Measurements from ENCODE around the gene FKRP. TPM values are rescaled to one million over a fixed set of nuclear protein-coding genes. Genes with fewer than 3 reads are reported as not detected.
"Not testable (repeated sequence)": the region's sequence is repeated elsewhere in the genome, so short reads cannot be mapped to it uniquely, and the experiment has no call there.

FKRP gene
- polyA plus RNA-seq, 4 donors = 18.0 to 22.3 (median 21.5) TPM

DNA sequence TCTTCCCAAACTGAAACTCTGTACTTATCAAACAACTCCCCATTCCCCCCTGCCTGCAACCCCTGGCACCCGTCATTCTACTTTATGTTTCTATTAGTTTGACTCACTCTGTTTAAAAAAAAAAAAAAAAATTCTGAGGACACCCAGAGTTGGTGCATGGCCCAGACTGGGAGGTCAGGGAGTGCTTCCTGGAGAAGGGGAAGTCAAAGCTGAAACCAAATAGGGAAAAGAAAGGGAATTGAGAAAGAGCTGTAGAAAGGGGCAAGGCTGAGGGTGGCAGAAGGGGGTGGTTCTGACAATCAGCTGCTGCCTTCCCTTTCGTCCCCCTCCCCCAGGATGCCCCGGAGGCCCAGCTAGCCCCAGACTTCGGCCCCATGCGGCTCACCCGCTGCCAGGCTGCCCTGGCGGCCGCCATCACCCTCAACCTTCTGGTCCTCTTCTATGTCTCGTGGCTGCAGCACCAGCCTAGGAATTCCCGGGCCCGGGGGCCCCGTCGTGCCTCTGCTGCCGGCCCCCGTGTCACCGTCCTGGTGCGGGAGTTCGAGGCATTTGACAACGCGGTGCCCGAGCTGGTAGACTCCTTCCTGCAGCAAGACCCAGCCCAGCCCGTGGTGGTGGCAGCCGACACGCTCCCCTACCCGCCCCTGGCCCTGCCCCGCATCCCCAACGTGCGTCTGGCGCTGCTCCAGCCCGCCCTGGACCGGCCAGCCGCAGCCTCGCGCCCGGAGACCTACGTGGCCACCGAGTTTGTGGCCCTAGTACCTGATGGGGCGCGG is 9.4 kb downstream of the FKRP start:
- no peak for DNase-seq (ENCODE audit: low read depth in 4 of 4, low spot score in 3 of 4)

GRCh38 chr19:46755853-46756543 is 10.1 kb downstream of the FKRP start:
- no peak for DNase-seq (ENCODE audit: low read depth in 4 of 4, low spot score in 3 of 4)

DNA sequence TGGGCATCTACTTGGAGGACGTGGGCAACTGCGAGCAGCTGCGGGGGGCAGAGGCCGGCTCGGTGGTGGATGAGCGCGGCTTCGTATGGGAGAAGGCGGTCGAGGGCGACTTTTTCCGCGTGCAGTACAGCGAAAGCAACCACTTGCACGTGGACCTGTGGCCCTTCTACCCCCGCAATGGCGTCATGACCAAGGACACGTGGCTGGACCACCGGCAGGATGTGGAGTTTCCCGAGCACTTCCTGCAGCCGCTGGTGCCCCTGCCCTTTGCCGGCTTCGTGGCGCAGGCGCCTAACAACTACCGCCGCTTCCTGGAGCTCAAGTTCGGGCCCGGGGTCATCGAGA is 10.7 kb downstream of the FKRP start:
- DNase-seq (ENCODE audit: low read depth in 4 of 4, low spot score in 3 of 4) = no peak

DNA sequence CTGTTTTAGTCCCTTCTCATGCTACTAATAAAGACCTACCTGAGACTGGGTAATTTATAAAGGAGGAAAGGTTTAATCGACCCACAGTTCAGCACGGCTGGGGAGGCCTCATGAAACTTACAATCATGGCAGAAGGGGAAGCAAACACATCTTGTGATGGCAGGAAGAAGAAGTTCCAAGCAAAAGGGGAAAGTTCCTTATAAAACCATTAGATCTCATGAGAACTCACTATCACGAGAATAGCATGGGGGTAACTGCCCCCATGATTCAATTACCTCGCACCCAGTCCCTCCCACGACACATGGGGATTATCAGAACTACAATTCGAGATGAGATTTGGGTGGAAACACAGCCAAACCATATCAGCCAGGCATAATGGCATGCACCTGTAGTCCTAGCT is 13.3 kb downstream of the FKRP start:
- no peak for DNase-seq (ENCODE audit: low read depth in 4 of 4, low spot score in 3 of 4)

DNA sequence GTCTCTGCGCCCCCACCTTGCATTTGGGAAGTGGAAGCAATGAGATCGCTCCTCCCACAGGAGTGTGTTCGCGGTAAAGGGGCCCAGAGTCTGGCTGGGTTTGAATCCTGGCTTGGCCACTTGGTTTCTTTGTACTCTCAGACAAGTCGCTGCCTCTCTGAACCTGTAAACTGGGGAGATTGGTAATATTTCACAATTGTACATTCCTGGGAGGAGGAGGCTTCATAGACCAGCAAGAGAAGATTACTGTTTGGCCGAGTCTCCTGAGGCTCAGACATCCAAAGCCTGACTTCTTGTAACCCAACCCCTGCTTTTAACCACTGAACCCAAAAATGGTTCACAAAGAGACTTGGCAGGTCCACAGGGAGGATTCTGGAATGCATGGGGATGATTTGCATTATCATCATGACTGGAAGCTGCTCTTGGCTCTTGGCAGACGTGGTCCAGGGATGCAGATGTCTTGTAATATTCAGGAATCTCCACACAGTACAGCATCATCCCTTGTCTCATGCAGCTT is 14.0 kb downstream of the FKRP start:
- no peak for DNase-seq (ENCODE audit: low read depth in 4 of 4, low spot score in 3 of 4)

DNA sequence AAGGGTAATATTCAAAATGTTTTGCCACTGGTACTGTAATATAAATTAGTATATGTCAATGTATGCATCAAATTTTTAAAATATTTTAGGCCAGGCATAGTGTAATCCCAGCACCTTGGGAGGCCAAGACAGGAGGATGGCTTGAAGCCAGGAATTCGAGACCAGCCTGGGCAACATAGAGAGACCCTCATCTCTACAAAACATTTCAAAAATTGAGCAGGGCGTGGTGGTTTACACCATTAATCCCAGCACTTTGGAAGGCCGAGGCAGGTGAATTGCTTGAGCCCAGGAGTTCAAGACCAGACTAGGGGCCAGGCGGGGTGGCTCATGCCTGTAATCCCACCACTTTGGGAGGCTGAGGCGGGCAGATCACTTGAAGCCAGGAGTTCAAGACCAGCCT is 14.5 kb downstream of the FKRP start:
- DNase-seq (ENCODE audit: low read depth in 4 of 4, low spot score in 3 of 4) = no peak

GRCh38 chr19:46760897-46761296 is 15.0 kb downstream of the FKRP start:
- DNase-seq (ENCODE audit: low read depth in 4 of 4, low spot score in 3 of 4) = not testable (repeated sequence)

DNA sequence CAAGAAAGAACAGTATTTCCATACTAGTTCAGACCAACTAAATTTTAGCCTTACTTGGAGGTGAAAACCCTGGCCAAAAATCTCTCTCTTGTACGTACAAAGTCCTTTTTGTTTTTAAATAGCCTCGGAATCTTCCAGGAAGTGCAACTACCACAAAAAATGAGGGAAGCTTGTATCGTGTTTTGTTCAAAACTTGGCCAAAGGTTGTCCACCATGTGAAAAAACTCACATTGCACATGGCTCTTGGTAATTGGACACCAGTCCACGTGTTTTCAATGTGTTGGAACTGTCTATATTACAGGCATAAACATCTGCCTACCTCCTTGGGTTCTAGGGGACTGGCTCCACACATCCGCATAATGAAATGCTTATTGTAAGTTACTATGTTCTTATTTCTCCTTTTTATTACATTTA is 15.6 kb downstream of the FKRP start:
- no peak for DNase-seq (ENCODE audit: low read depth in 4 of 4, low spot score in 3 of 4)

DNA sequence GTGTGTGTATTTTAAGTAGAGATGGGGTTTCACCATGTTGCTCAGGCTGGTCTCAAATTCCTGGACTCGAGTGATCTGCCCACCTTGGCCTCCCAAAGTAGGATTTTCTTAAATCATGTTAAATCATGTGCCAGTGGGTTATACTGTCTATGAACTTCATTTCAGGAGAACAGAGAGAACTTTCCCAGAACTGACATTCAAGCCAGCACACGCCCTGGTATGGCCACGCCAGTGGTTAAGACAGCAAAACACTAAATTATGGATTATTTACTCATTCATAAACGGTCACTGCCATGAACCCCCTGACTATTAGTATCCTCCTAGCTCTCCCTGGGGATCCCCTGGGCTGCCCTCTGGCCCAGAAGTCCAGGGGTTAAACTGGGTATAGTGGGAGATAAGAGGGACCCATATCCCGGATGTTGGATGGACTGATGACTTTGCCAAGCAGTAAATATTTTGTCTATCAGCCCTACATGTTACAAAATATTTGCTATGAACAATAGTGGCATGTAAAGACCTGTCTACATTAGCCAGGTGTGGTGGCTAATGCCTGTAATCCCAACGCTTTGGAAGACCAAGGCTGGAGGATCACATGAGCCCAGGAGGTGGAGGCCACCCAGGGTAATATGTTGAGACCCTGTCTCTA is 16.5 kb downstream of the FKRP start:
- DNase-seq (ENCODE audit: low read depth in 4 of 4, low spot score in 3 of 4) = no peak

- no peak for DNase-seq (ENCODE audit: low read depth in 4 of 4, low spot score in 3 of 4)
Measured at GRCh38 chr19:46764817-46765291, 19.0 kb downstream of the FKRP start.

DNA sequence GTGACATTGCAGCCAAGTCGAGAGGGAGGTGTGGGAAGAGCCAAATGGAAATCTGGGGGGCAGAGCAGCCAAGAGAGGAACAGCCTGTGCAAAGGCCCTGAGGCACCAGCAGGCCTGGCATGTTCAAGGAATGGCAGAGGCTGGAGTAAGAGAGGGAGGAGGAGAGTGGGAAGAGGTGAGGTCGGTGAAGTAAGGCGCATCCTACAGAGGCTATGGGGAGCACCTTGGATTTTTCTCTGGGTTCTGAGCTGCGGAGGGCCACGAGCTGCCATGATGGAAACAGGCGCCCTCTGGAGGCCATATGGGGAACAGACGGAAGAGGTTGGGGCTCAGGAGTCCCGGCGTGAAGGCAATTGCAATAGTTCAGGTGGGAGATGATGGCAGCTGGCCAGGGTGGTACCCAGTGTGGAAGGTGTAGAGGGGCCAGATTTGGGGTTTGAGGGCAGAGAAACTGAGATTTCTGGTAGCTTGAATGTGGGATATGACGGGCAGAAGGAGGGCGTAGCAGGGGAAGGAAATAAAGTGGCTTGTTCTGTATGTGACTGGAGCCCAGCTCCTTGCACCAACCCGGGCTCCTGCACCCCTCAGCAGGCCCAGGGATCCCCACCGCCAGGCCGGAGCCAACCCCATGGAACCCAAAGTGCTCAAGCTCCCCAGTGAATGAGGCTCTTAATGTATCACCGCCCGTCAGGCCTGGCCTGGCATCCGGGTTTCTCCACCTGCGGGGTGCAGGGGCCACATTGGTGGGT is 20.9 kb downstream of the FKRP start:
- no peak for DNase-seq (ENCODE audit: low read depth in 4 of 4, low spot score in 3 of 4)

- DNase-seq (ENCODE audit: low read depth in 4 of 4, low spot score in 3 of 4) = not testable (repeated sequence)
Measured at GRCh38 chr19:46768746-46769145, 22.9 kb downstream of the FKRP start.

- no peak for DNase-seq (ENCODE audit: low read depth in 4 of 4, low spot score in 3 of 4)
Measured at GRCh38 chr19:46772170-46773017, 26.5 kb downstream of the FKRP start.

DNA sequence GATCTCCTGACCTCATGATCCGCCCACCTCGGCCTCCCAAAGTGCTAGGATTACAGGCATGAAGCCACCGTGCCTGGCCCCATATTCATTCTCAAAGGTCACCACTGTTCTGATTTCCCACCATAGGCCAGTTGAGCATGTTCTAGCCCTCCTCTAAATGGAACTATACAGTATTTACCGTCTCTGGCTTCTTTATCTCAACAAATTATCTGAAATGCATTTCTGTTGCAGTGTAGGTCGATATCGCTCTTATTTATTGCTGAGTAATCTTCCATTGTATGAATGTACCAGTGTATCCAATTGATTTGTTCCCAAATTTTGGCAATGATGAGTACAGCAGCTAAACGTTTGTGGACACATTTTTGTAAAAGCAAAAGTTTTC is 27.2 kb downstream of the FKRP start:
- no peak for DNase-seq (ENCODE audit: low read depth in 4 of 4, low spot score in 3 of 4)

DNA sequence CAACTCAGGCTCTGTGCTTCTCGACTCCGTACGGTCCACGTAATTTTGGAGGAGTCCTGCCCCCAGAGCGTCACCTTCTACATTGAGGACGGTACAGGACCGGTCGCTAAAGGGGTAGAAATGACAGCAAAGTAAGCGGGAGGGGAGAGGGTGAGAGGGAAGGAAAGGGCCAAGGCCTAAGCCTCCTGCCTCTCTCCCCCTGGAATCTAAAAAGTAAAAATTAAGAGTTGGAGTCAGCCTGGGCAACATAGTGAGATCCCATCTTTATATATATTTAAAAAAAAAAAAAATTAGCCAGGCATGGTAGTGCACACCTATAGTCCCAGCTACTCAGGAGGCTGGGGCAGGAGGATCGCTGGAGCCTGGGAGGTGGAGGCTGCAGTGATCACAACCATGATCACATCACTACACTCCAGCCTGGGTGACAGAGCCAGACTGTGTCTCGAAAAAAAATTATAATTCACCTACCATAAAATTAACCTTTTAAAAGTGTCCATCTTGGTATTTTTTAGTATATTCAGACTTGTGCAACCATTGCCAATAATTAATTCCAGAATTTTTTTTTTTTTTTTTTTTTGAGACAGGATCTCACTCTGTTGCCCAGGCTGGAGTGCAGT is 29.9 kb downstream of the FKRP start:
- no peak for DNase-seq (ENCODE audit: low read depth in 4 of 4, low spot score in 3 of 4)

- no peak for DNase-seq (ENCODE audit: low read depth in 4 of 4, low spot score in 3 of 4)
Measured at GRCh38 chr19:46776927-46777911, 31.4 kb downstream of the FKRP start.

DNA sequence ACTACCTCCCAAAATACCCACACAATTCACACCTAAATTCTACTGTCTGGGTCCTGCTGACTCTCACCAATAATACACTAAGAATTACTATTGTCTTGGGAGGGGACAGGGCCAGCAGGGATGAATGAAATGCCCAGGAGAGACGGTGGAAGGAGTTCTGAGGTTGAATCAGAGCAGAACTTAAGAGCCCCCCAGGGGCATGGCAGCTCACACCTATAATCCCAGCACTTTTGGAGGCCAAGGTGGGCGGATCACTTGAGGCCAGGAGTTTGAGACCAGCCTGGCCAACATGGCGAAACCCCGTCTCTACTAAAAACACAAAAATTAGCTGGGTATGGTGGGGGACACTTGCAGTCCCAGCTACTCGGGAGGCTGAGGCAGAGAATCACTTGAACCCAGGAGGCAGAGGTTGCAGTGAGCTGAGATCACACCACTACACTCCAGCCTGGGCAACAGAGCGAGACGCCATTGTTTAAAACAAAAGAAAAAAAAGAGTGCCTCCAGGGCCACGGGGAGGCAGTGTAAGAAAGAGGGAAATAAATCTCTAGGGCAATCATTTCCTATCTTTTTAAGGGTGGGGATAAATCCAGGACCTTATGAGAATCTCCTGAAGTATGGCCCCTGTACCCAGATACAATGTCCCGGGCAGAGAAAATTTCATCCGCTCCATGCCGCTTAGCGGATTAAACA is 32.2 kb downstream of the FKRP start:
- DNase-seq (ENCODE audit: low read depth in 4 of 4, low spot score in 3 of 4) = not testable (repeated sequence)
